Coronary artery (tissue), 2 donors: ENCODE measurements around the gene TICAM1.
"Not testable (repeated sequence)": the region's sequence is repeated elsewhere in the genome, so short reads cannot be mapped to it uniquely, and the experiment has no call there.

ENCODE experiments used
- DNase-seq: peaks from one replicate; pipeline ENCODE4 v3.0.0-alpha.2; 2017; ENCODE audit warnings: low spot score
- H3K27ac ChIP-seq, 2 donors: fragments of 200-600 bp; sonication (generic); one replicate each; pipeline ENCODE4 v1.5.1; 2016 to 2019
- H3K4me3 ChIP-seq: fragments of 200-600 bp; sonication (generic); 2 replicates; pipeline ENCODE4 v1.5.1; 2016; ENCODE audit warnings: mild to moderate bottlenecking, moderate library complexity
- CTCF ChIP-seq: fragments of 200-600 bp; sonication (generic); IDR thresholded peaks from one replicate; pipeline ENCODE4 v1.5.1; 2019; ENCODE audit warnings: antibody characterized with exemption

Gene TICAM1

GRCh38 chr19:4800591-4801081, 30.9 kb downstream of the TICAM1 start:
- H3K4me3 ChIP-seq: no peak overlapping the region

GRCh38 chr19:4795400-4795799, 36.1 kb downstream of the TICAM1 start:
- Histone ChIP-seq H3K27ac (no peak overlapping the region), H3K4me3 (no peak overlapping the region)
- TF ChIP-seq CTCF: no peak
- DNase-seq: no peak

More at GRCh38 chr19:4800591-4801081, 30.9 kb downstream of the TICAM1 start:
- TF ChIP-seq CTCF: no peak
- no peak for DNase-seq
- no peak overlapping the region for H3K27ac ChIP-seq

GRCh38 chr19:4794971-4795370, 36.5 kb downstream of the TICAM1 start:
- no peak overlapping the region for H3K4me3 ChIP-seq
- no peak overlapping the region for H3K27ac ChIP-seq
- DNase-seq: no peak

GRCh38 chr19:4793278-4793677, 38.2 kb downstream of the TICAM1 start:
- H3K4me3 ChIP-seq, DNase-seq, H3K27ac ChIP-seq: not testable (repeated sequence)

More at GRCh38 chr19:4794971-4795370, 36.5 kb downstream of the TICAM1 start:
- no peak for TF ChIP-seq CTCF

- not testable (repeated sequence) for H3K27ac ChIP-seq, DNase-seq
- H3K4me3 ChIP-seq: peak overlapping the region; percentile 100
Observed at GRCh38 chr19:4792866-4793195, 38.7 kb downstream of the TICAM1 start.

GRCh38 chr19:4792019-4792865, 39.3 kb downstream of the TICAM1 start:
- not testable (repeated sequence) for DNase-seq
- Histone ChIP-seq H3K27ac (peak overlapping the region; percentile 74 to 96), H3K4me3 (peak overlapping the region; percentile 100)

- peak; percentile 92 for TF ChIP-seq CTCF
- peak; percentile 100 for DNase-seq
- H3K4me3 ChIP-seq: peak within 1 kb of the TSS; percentile 100
- peak within 1 kb of the TSS; percentile 74 to 96 for H3K27ac ChIP-seq
Observed at GRCh38 chr19:4791183-4792018, 40.1 kb downstream of the TICAM1 start, which contains the start of gene FEM1A. FEM1A (plus strand) TSS chr19:4791734; CDS start chr19:4791855, 121 bp downstream.

GRCh38 chr19:4786412-4787016, 45.0 kb downstream of the TICAM1 start:
- not testable (repeated sequence) for H3K27ac ChIP-seq, H3K4me3 ChIP-seq, DNase-seq
